ENCODE measurements around the gene NKIRAS1. TPM values are rescaled to one million over a fixed set of nuclear protein-coding genes. Genes with fewer than 3 reads are reported as not detected.

The NKIRAS1 gene
- total RNA-seq, 1 donor from 2014 or later: 8.5 TPM

- TF ChIP-seq, protein P1, sequence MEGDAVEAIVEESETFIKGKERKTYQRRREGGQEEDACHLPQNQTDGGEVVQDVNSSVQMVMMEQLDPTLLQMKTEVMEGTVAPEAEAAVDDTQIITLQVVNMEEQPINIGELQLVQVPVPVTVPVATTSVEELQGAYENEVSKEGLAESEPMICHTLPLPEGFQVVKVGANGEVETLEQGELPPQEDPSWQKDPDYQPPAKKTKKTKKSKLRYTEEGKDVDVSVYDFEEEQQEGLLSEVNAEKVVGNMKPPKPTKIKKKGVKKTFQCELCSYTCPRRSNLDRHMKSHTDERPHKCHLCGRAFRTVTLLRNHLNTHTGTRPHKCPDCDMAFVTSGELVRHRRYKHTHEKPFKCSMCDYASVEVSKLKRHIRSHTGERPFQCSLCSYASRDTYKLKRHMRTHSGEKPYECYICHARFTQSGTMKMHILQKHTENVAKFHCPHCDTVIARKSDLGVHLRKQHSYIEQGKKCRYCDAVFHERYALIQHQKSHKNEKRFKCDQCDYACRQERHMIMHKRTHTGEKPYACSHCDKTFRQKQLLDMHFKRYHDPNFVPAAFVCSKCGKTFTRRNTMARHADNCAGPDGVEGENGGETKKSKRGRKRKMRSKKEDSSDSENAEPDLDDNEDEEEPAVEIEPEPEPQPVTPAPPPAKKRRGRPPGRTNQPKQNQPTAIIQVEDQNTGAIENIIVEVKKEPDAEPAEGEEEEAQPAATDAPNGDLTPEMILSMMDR (IDR thresholded peaks at IDR 0.05; ENCODE audit: unreplicated experiment): no peak
- Mint-ChIP-seq H3K36me3 (ENCODE audit: insufficient read depth) (peaks cover 14% of the 10 kb centered on the region), H3K4me3 (ENCODE audit: low read depth) (no peak overlapping the region), H3K4me1 (ENCODE audit: low read depth) (peaks cover 36% of the 10 kb centered on the region), H3K27me3 (no peaks in the 10 kb centered on the region), H3K27ac (no peak overlapping the region), H3K9me3 (ENCODE audit: low read depth) (no peaks in the 10 kb centered on the region)
- DNase-seq (ENCODE audit: low spot score, unreplicated experiment): no peak
These were observed 35.9 kb upstream of the NKIRAS1 start for GRCh38 chr3:23952646-23953045.

GRCh38 chr3:23950293-23950692, 33.5 kb upstream of the NKIRAS1 start:
- peaks cover 40% of the 10 kb centered on the region for H3K4me1 Mint-ChIP-seq (ENCODE audit: low read depth)
- no peak overlapping the region for H3K4me3 Mint-ChIP-seq (ENCODE audit: low read depth)
- H3K27me3 Mint-ChIP-seq: no peaks in the 10 kb centered on the region
- TF ChIP-seq, protein P1 (IDR thresholded peaks at IDR 0.05; ENCODE audit: unreplicated experiment): no peak
- peaks cover 10% of the 10 kb centered on the region for H3K36me3 Mint-ChIP-seq (ENCODE audit: insufficient read depth)
- no peak for DNase-seq (ENCODE audit: low spot score, unreplicated experiment)
- no peak overlapping the region for H3K27ac Mint-ChIP-seq
- H3K9me3 Mint-ChIP-seq (ENCODE audit: low read depth): no peaks in the 10 kb centered on the region

- DNase-seq (ENCODE audit: low spot score, unreplicated experiment): no peak
- Mint-ChIP-seq H3K36me3 (ENCODE audit: insufficient read depth) (peaks cover 6% of the 10 kb centered on the region), H3K27me3 (no peaks in the 10 kb centered on the region), H3K4me1 (ENCODE audit: low read depth) (peaks cover 35% of the 10 kb centered on the region), H3K27ac (no peak overlapping the region), H3K9me3 (ENCODE audit: low read depth) (no peaks in the 10 kb centered on the region), H3K4me3 (ENCODE audit: low read depth) (no peak overlapping the region)
- TF ChIP-seq, protein P1 (IDR thresholded peaks at IDR 0.05; ENCODE audit: unreplicated experiment): no peak
These were observed 33.0 kb upstream of the NKIRAS1 start for GRCh38 chr3:23949784-23950183.

GRCh38 chr3:23948761-23949160, 32.0 kb upstream of the NKIRAS1 start:
- no peak overlapping the region for H3K4me3 Mint-ChIP-seq (ENCODE audit: low read depth)
- H3K27ac Mint-ChIP-seq: no peak overlapping the region
- TF ChIP-seq, protein P1 (IDR thresholded peaks at IDR 0.05; ENCODE audit: unreplicated experiment): no peak
- peaks cover 3% of the 10 kb centered on the region for H3K36me3 Mint-ChIP-seq (ENCODE audit: insufficient read depth)
- peaks cover 37% of the 10 kb centered on the region for H3K4me1 Mint-ChIP-seq (ENCODE audit: low read depth)
- no peaks in the 10 kb centered on the region for H3K27me3 Mint-ChIP-seq
- no peak for DNase-seq (ENCODE audit: low spot score, unreplicated experiment)
- no peaks in the 10 kb centered on the region for H3K9me3 Mint-ChIP-seq (ENCODE audit: low read depth)

DNA sequence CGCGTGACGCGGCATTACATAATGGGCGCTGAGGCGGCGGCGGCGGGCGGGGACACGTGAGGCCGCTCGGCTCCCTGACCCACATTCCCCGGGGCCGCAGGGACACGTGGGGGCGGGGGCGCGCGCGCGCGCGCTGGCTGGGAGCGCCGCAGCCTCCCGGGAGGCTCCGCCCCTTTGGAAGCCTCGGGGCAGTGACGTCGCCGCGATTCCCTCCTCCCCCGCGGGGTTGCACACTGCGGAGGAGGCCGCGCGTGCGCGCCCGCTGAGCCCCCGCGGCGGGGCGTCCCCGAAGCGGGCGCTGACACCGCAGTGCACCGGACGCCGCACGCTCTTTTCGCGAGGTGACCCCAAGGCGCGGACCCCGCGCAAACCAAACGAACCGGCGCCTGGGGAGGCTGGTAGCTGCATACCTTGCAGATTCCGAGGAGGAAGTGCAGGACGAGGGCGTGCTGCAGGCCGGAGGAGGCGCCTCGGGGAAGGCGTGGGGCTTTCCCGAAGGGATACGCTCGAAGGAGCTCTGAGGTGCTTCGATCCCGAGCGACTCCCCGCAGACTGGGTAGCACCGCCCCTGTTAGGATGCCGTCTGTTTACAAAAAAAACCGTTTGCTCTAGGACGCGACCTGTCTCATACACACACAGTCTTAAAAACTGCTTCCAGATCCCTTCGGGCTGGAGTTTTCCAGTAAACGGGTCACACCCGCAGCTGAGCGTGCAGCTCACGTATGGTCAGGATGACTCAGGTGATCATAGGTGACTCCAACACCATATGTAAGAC, 29.3 kb upstream of the NKIRAS1 start:
- no peaks in the 10 kb centered on the region for H3K9me3 Mint-ChIP-seq (ENCODE audit: low read depth)
- peaks cover 2% of the 10 kb centered on the region for H3K36me3 Mint-ChIP-seq (ENCODE audit: insufficient read depth)
- peak overlapping the region; percentile 93 for H3K4me3 Mint-ChIP-seq (ENCODE audit: low read depth)
- H3K27ac Mint-ChIP-seq: peak overlapping the region; percentile 99
- H3K27me3 Mint-ChIP-seq: no peaks in the 10 kb centered on the region
- TF ChIP-seq, protein P1 (IDR thresholded peaks at IDR 0.05; ENCODE audit: unreplicated experiment): no peak
- no peak for DNase-seq (ENCODE audit: low spot score, unreplicated experiment)
- peaks cover 30% of the 10 kb centered on the region for H3K4me1 Mint-ChIP-seq (ENCODE audit: low read depth)
